ENCODE results near the gene RUNX3. TPM values are rescaled to one million over a fixed set of nuclear protein-coding genes. Genes with fewer than 3 reads are reported as not detected.

The RUNX3 gene
- total RNA-seq, 2 experiments from 2014 or later, result 12.2 to 39.5 TPM

- Histone ChIP-seq H4K20me1 (ENCODE audit: insufficient read depth, low read length) (peaks cover 14% of the 10 kb centered on the region; the same call in 1 of the 2 replicates), H3K9me2 (ENCODE audit: insufficient read depth, low read length) (no peaks in the 10 kb centered on the region), H3K4me1 (ENCODE audit: insufficient read depth, low read length, poor library complexity, severe bottlenecking) (peaks cover 42% of the 10 kb centered on the region), H2AFZ (ENCODE audit: low read length) (no peak overlapping the region), H3K79me2 (ENCODE audit: insufficient read depth, low read depth, low read length) (peaks cover 5% of the 10 kb centered on the region; the same call in 1 of the 2 replicates), H3K4me3 (ENCODE audit: low read depth, low read length, poor library complexity, severe bottlenecking) (no peak overlapping the region), H3K9me3 (ENCODE audit: low read length) (no peaks in the 10 kb centered on the region), H3K4me2 (ENCODE audit: low read length) (no peak overlapping the region), H3K27ac (ENCODE audit: low read depth, low read length, poor library complexity, severe bottlenecking) (no peak overlapping the region), H3K36me3 (ENCODE audit: insufficient read depth, low read length) (peaks cover 91% of the 10 kb centered on the region)
- no TSS peak for BruUV-seq (replicated peaks)
- DNase-seq (ENCODE audit: low spot score), result no peak
- no peak for TF ChIP-seq CTCF (conservative IDR thresholded peaks at IDR 0.05; ENCODE audit: low read length)
- TF ChIP-seq EZH2phosphoT487 (IDR thresholded peaks at IDR 0.05; ENCODE audit: borderline replicate concordance, low read depth, low read length), result no peak
- intact Hi-C loops (cut with micrococcal nuclease; ENCODE audit: unreplicated experiment), result no loop called here
- CTCF ChIA-PET (ENCODE audit: unreplicated experiment), result interaction anchor here (0.6 kb wide), 1 partner anchor 194 kb away, joined by 5 read pairs; no protein-coding TSS in a partner anchor
- POLR2A ChIA-PET, result interaction anchor here (0.6 to 1.0 kb wide), 3 partner anchors 43 to 489 kb away, joined by 3 to 7 read pairs (median 3); no protein-coding TSS in a partner anchor
Observed at GRCh38 chr1:24921938-24922662, 8.0 kb downstream of the RUNX3 start.

- no peaks in the 10 kb centered on the region for H3K9me3 ChIP-seq (ENCODE audit: low read length)
- H3K9me2 ChIP-seq (ENCODE audit: insufficient read depth, low read length), result no peaks in the 10 kb centered on the region
- no peak overlapping the region for H3K4me3 ChIP-seq (ENCODE audit: low read depth, low read length, poor library complexity, severe bottlenecking)
- intact Hi-C loops (cut with micrococcal nuclease; ENCODE audit: unreplicated experiment), result no loop called here
- H3K4me2 ChIP-seq (ENCODE audit: low read length), result no peak overlapping the region
- CTCF ChIA-PET (ENCODE audit: unreplicated experiment), result no interaction called here
- BruUV-seq (replicated peaks), result no TSS peak
- DNase-seq (ENCODE audit: low spot score), result no peak
- peaks cover 40% of the 10 kb centered on the region for H3K4me1 ChIP-seq (ENCODE audit: insufficient read depth, low read length, poor library complexity, severe bottlenecking)
- peaks cover 11% of the 10 kb centered on the region; the same call in 1 of the 2 replicates for H4K20me1 ChIP-seq (ENCODE audit: insufficient read depth, low read length)
- H3K27ac ChIP-seq (ENCODE audit: low read depth, low read length, poor library complexity, severe bottlenecking), result no peak overlapping the region
- TF ChIP-seq EZH2phosphoT487 (IDR thresholded peaks at IDR 0.05; ENCODE audit: borderline replicate concordance, low read depth, low read length) (no peak), CTCF (conservative IDR thresholded peaks at IDR 0.05; ENCODE audit: low read length) (no peak)
- H3K79me2 ChIP-seq (ENCODE audit: insufficient read depth, low read depth, low read length), result peaks cover 5% of the 10 kb centered on the region; the same call in 1 of the 2 replicates
- POLR2A ChIA-PET, result no interaction called here
- no peak overlapping the region for H2AFZ ChIP-seq (ENCODE audit: low read length)
- H3K36me3 ChIP-seq (ENCODE audit: insufficient read depth, low read length), result peaks cover 91% of the 10 kb centered on the region
Observed at GRCh38 chr1:24921412-24921811, 8.7 kb downstream of the RUNX3 start.

- POLR2A ChIA-PET, result no interaction called here
- no TSS peak for BruUV-seq (replicated peaks)
- Histone ChIP-seq H3K4me3 (ENCODE audit: low read depth, low read length, poor library complexity, severe bottlenecking) (no peak overlapping the region), H3K9me3 (ENCODE audit: low read length) (no peaks in the 10 kb centered on the region), H3K9me2 (ENCODE audit: insufficient read depth, low read length) (no peaks in the 10 kb centered on the region), H3K79me2 (ENCODE audit: insufficient read depth, low read depth, low read length) (peaks cover 2% of the 10 kb centered on the region; the same call in 1 of the 2 replicates), H3K27ac (ENCODE audit: low read depth, low read length, poor library complexity, severe bottlenecking) (no peak overlapping the region), H3K4me2 (ENCODE audit: low read length) (no peak overlapping the region), H3K4me1 (ENCODE audit: insufficient read depth, low read length, poor library complexity, severe bottlenecking) (peaks cover 38% of the 10 kb centered on the region), H2AFZ (ENCODE audit: low read length) (no peak overlapping the region), H4K20me1 (ENCODE audit: insufficient read depth, low read length) (peaks cover 5% of the 10 kb centered on the region; the same call in 1 of the 2 replicates), H3K36me3 (ENCODE audit: insufficient read depth, low read length) (peaks cover 90% of the 10 kb centered on the region)
- DNase-seq (ENCODE audit: low spot score), result no peak
- intact Hi-C loops (cut with micrococcal nuclease; ENCODE audit: unreplicated experiment), result no loop called here
- TF ChIP-seq CTCF (conservative IDR thresholded peaks at IDR 0.05; ENCODE audit: low read length) (no peak), EZH2phosphoT487 (IDR thresholded peaks at IDR 0.05; ENCODE audit: borderline replicate concordance, low read depth, low read length) (no peak)
- CTCF ChIA-PET (ENCODE audit: unreplicated experiment), result no interaction called here
Observed at GRCh38 chr1:24920533-24920925, 9.5 kb downstream of the RUNX3 start.
